GM21381 (cell line): ENCODE data around the gene CCDC91.
"Not testable (repeated sequence)": the region's sequence is repeated elsewhere in the genome, so short reads cannot be mapped to it uniquely, and the experiment has no call there.

Source experiments
- ATAC-seq: cut with Tn5 transposase; IDR thresholded peaks from one replicate; pipeline ENCODE4 v1.9.1; 2021; ENCODE audit warnings: mild to moderate bottlenecking, moderate library complexity; ENCODE audit not compliant: unreplicated experiment

CCDC91 gene

DNA sequence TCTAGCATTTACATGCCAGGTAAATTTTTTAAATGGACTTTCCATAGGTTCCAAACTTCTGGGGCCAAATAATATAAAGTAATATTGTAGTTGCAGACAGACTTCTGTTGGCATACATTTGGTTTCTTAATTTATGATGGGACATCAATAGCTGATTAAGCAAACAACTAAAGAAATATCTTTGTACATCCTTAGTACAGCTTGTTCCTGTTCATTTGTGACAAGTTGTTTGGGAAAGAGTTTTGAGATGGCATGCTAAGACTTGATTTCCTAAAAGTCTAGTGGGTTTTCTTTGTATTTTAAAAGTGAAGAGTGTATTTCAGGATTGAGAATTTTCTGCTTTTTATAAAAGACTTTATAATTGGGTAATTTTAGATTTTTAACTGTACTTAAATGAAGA lies 41.0 kb downstream of the CCDC91 start:
- ATAC-seq = no peak

DNA sequence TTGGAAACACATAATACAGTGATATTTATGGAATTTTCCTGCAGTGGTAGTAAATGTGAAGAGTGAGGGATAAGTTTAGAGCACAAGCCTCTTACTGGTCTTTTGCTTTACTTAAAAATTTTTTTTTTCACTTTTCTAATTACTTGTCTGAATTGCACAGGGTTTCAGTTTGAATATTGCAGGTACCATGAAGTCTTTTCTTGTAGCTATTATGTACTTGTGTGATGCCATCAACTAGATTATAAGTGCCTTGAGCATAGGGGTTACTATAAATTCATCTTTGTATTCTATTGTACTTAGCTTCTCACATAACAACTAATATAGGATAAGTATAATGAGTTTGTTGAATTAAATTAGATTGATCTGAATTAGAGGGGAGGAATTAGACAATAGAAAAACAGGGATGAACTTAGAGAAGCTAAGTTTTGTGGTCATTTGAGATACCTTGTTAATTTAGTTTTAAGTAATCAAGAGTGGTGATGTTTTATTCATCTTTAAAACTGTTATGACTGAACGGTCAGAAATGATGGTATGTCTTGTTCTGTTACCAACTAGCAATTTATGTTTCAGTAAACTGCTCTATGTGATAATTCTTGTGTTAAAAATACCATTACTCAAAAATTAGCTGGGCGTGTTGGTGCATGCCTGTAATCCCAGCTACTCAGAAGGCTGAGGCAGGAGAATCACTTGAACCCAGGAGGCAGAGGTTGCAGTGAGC lies 42.1 kb downstream of the CCDC91 start:
- ATAC-seq = no peak

DNA sequence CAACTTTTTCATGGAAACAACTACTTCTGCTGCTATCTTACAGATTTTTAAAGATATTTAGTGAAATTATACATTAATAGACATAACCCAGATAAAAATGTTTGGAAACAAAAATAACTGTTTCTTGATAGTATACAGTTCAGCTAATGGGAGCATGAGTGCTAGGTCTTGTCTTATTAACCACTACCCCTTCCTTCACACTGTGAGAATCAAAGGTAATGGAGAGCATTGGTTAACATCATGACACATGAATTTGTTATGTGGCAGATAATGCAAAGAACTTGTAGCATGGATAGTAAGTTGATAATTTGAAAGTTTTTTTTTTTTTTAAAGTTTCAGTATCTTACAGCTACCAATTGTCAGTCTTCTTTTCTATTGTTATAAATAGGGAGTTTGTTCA lies 44.2 kb downstream of the CCDC91 start:
- ATAC-seq = no peak

DNA sequence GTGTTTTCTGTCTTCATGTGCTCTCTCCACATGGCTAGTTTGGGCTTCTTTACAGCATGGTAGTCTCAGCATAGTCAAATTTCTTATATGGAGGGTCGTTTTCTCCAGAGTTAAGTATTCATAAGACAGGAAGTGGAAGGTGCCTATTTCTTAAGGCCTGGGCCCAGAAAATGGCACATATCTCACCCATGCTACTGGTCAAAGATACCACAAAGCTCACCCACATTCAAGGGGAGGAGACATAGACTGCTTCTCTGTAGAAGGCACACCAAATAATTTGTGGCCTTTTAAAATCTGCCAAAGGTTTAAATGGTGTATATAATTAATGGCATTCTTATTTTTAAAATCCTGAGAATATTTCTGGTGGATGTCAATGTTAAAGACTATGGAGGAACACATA lies 44.8 kb downstream of the CCDC91 start:
- ATAC-seq = no peak

DNA sequence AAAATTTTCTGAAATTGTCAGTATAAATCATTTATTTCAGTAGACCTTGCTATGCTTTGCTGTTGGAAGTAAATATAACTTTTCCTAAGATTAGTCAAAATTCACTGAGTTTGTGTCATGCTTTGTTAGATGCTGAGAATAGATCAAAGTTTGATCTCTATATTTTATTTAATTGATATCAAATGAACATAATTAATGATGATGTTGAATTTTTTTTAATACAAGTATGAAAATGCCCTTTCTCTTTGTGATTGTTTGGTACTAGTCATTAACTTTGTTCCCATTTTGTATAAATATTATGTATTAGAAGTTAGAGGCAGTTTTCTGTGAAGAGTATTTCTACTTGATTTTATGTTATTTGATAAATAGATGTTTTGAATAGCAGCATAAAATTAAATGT lies 45.7 kb downstream of the CCDC91 start:
- ATAC-seq = no peak

DNA sequence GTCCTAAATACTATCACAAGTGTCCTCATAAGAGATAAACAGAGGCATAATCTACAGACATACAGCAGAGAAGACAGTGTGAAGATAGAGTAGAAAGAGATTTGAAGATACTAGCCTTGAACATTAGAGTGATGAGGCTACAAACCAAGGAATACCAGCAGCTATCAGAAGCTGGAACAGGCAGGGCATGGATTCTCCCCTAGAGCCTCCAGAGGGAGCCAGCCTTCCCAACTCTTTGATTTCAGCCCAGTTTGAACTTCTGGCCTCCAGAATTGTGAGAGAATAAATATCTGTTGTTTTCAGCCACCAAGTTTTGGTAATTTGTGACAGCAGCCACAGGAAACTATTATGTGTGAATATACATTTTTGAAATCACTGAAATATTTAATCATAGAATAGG lies 47.2 kb downstream of the CCDC91 start:
- ATAC-seq = no peak

DNA sequence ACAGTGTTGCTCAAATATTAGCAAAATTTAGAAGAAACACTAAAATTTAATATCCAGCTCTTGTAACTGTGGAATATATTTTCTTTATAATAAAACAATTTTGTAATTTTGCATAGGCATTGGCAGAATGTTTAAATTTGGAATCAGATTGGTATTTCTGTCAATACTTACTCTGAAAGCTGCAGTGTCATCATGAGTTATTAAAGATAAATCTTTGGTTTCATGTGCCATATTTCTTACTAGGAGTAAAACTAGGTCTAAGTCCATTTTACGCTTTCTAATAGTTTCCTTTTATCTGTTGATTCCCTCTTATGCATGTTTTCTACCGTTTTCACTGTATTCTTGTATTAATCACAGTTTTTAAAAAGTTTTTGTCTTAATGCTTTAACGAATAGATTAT lies 49.7 kb downstream of the CCDC91 start:
- no peak for ATAC-seq

DNA sequence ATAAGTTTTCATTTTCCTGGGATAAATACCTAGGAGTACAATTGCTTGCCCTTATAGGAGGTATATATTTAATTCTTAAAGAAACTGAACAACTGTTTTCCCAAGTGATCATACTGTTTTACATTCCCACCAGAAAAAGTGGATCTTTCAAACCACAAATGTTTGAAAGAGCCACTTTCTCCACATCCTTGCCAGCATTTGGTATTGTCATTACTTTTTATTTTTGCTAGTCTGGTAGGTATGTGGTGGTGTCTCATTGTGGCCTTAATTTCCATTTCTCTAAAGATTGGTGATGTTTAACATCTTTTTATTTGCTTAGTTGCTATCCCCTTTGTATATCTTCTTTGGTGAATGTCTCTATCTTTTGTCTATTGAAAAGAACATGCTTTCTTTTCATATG lies 50.6 kb downstream of the CCDC91 start:
- ATAC-seq = no peak

DNA sequence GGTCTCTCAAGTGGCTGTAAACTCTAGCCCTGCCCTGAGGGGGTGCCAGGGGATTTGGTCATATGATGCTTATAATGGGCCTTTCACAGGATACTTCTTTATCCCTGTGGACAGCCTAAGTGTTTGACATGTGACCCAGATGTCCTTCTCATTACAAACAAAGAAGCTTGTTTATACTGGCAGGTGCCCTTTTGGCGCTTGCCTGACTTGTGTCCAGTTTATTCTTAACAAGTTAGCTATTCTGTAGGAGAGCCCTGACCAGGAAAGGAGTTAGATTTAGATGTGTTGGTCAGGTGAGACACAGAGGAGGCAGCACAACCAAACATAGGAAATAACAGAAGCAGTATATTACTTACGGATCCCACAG lies 51.9 kb downstream of the CCDC91 start:
- ATAC-seq = no peak

DNA sequence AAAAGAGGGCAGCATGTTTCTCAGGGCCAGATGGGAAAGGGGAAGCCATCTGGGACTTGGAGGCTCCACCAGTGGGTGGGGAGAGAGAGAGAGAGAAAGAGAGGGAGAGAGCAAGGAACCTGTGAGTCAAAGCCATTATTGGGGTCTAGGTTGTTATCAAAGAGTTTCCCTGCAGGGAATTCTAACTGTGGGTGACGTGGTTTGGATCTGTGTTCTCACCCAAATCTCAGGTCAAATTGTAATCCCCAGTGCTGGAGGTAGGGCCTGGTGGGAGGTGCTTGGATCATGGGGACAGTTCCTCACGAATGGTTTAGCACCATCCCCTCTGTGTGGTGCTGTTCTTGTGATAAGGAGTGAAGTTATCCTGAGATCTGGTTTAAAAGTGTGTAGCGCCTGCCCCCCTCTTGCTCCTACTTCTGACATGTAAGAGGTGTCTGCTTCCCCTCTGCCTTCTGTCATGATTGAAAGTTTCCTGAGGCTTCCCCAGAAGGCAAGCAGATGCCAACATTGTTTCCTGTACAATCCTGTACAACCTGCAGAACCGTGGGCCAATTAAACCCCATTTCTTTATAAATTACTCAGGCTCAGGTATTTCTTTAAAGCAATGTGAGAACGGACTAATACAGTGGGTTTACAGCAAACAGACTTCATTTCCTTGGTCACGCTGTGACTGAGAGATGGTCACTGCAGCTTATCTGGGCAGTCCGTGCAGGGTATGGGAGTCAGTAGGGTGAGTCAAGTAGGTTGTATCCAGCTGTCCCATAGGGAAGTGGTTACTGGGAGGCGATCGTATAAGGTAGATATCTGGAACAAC lies 52.4 kb downstream of the CCDC91 start:
- no peak for ATAC-seq

DNA sequence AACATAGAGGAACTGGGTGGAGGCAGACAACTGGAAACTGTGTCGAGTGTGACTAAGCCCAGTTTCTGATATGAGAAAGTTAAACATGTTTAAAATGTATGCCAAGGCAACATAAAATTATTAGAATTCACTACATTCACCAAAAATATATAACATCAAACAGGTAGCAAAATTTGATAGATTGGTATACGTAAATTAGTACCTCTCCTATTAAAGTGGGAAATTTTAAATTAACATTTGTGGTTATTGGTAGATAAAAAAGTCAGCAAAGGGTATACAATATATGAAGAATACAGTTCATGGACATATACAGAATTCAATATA lies 53.0 kb downstream of the CCDC91 start:
- no peak for ATAC-seq

DNA sequence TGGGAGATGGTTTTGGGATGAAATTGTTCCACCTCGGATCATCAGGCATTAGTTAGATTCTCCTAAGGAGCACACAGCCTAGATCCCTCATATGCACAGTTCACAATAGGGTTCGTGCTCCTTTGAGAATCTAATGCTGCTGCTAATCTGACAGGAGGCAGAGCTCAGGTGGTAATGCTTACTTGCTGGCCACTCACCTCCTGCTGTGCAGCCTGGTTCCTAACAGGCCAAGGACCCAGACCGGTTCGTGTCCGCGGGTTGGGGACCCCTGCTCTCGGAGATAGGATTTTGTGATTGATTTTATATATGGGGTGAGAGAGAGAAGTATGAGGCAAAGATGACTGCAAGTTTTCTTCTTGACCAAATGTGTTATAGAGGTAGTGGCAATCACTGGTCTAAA lies 57.5 kb downstream of the CCDC91 start:
- no peak for ATAC-seq

DNA sequence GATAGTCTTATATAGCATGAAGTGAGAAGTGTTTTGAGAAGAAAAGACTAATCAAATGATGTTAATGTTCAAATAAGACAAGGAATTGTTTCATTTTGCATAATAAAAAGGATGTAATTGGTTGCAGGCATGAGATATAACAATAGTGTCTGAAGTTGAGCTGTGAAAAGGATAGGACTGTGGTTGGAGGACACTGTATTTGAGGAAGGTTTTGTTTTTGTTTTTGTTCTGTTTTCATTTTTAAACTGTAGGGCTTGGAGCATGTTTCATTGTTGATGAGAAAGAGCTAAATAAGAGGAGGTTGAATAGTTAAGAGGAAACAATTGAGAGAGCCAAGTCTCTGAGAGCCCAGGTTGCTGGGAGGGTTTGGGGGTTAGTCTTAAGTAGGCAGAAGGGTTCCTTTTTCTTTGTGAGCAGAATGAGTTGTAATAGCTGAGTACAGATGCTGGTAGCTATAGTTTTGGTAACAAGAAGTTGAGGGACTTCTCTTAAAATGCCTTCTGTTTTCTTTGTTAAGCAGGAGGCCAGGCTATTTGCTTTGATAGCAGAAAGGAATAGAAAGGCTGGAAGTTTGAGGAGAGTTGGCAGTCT lies 58.4 kb downstream of the CCDC91 start:
- ATAC-seq = peak; percentile 43

DNA sequence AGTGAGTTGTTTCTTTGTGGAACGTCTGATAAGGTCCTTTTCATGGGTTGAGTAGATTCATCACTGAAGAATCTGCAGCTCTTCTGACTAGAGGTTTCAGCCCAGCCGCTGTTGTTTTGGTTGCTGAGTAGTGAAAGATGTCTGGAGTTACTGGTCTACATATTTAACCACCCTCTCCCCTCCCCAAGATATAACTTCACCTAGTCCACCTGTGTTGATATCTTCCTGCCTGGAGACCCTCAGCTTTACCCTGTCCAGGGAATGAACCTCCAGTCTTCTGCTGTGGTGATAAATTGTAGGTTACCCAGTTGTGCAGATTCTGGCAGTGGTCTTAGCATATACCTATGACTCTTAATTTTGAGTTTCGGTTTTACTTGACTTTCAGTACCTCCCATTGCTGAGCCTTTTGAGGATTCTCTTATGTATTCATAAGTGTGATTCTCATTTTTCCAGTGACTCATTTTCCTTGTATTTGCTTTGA lies 62.9 kb downstream of the CCDC91 start:
- peak; percentile 89 for ATAC-seq

DNA sequence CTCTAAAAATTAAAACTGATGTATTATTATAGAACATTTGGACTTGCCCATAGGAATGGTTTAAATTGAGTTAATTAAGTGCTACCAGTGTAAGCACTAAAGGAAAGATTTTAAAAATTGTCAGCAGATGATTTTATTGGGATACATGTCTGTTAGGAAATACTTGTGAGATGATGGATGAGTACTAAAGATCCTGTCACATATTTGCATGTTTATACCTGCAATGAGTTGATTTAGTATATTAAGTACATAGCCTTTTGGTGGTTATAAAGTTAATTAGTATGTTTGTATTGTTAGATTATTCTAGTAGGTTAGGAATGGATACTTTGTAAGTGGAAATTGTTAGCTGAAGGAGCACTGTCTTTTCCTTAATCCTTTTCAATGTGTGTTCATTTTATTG lies 67.2 kb downstream of the CCDC91 start:
- no peak for ATAC-seq

DNA sequence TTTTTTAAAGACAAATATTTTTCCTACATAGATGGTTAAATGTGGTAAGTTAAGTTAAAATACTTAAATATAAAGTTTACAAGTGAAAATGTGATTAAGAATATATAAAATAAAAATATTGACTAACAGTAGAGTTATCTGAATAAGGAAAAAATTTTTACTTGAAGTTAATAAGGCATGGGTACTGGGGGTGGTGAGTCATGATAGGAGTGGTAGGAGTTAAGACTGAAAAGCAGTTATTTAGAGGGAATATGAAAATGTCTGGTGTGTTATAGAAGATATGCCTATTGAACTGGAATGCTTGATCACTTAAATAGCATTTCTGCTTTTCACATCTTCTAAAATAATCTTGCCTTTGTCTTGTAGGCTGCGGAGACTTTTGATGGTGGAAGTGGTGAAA lies 68.7 kb downstream of the CCDC91 start:
- no peak for ATAC-seq

DNA sequence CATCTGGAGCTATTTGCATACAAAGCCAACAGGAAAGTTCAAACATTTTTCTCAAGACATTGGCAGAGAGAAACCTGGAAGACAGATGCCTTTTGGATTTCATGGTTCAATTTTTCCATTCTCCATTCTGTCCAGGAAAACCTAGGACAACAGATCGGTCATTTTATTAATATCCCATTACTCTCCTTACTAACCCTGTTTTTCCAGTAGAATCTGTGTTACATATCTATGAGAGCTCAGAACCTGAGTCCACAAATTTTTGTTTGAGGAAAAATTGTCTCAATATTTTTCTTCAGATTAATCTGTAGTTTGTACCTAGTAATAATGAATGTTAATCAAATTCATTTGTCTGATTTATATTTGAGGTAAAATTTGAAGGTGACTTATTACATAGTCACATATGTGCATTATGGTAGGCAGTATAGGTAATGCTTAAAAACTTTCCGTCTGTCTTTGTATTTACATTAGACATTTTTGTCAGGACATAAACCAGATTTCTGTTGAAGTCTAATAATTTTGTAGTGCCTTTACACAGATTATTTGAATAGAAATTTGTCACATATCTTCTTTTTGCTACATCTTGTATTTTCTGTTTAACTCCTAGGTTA lies 75.3 kb downstream of the CCDC91 start:
- ATAC-seq = no peak

DNA sequence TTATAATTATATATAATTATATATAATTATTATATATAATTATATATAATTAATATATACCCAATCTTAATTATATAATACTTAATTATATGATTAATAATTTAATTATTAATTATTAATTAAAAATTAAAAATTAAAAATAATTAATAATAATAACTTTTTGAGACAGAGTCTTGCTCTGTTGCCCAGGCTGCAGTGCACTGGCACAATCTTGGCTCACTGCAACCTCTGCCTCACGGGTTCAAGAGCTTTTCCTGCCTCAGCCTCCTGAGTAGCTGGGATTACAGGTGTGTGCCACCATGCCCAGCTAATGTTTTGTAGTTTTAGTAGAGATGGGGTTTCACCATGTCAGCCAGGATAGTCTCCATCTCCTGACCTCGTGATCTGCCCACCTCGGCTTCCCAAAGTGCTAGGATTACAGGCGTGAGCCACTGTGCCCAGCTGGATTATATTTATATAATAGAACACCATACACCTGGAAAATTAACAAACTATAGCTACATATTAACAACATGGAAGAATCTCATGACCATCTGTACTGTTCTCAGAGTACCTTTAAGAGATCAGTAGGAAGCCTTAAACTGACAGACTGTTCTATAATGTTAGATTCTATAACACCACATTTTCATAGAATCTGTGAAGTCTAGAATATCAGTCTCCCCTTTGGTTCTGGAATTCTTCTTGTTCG lies 77.8 kb downstream of the CCDC91 start:
- ATAC-seq = not testable (repeated sequence)

DNA sequence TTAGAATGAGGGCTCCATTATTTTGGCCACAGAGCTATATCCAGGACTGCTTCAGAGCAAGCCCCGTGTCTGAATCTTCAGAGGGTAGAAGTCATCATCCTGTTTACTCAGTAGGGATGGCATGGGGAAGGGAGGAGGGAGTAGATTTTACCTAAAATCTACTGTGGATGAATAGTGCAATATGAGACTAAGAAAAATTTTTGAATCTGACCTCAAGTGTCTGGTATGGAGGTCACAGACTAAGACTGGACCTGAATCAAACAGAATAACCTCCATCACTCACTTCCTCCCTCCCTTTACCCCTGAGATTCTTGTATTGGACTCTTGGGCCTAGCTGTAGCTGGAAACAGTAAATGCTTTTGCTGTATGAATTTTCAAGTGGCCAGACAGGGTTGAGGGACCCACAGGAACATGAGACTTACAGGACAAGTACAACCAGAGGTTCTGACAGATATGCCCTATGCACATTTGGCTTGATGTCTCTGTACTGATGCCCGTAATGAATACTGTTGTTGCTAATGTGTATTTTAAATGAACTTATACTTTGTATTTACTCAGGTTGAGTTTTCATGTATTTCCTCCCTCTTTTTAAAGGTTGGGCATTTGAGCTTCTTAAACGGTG lies 78.5 kb downstream of the CCDC91 start:
- no peak for ATAC-seq

DNA sequence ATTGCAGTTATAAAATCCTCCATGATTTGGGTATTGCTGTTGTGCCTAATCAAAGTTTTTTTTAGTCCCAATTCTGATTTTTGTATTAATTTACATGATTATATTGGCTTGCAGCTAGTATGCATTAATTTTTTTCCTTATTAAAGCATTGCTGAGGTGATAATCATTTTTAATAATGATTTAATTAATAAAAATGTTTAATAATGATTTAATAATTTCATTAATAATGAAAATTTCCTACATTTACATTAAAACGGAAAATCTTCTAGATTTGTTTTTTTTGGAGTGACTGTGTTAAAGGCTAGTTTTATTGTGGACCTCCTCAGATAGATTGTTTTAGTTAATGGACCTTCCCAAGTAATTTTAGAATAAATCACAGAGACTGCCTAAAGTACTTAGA lies 79.6 kb downstream of the CCDC91 start:
- ATAC-seq = no peak

DNA sequence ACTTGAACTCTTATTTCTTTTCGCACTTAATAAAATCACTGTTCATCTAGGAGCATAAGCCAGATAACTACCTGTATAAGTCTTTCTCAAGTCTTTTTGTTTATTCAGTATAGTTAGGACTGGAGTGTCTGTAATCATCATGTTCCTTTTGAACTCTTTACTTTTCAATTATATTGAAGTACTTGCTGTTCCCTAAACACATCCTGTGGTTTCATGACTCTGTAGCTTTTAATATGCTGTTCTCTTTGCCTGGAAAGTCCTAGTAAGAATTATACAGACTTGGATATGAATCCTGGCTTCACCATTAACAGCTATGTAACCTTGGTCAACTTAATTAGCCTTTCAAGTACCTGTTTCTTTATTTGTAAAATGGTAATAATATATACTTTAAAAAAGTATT lies 88.2 kb downstream of the CCDC91 start:
- ATAC-seq = no peak
